ENCODE data around the gene KCNQ2. TPM values are rescaled to one million over a fixed set of nuclear protein-coding genes. Genes with fewer than 3 reads are reported as not detected.

The KCNQ2 gene
- polyA plus RNA-seq, 1 donor, result 5.2 TPM

DNA sequence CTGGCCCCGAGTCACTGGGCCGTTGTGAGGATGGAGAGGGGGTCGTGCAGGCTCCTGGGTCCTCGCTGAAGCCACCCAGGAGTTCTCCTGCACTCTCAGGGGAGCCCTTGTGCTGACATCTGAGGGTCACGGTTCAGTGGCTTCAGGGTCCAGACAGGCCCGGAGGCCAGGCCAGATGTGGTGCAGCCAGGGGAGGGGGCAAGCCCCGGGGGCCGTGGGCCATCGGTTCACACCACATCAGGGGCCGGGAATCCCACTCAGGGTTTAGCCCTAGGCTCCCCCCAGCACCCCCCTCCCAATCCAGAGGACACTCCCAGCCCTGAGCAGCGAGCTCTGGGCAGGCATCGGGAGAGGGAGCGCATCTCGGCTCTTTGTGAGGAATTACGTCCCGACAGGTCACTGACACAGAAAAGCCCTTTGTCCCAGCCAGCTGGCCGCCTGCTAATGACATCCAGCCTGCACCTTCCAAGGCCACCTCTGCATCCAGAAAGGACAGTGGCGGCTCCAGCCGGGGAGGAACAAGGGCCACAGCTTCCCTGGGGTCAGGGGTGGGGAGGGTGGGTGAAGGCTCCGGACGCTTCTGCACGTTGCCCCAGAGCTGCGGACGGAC is 104.9 kb downstream of the KCNQ2 start:
- H3K27me3 ChIP-seq (ENCODE audit: control insufficient read depth, insufficient read depth, low read length), result peaks cover 7% of the 10 kb centered on the region
- no CpG with 5 or more reads among the region's 24 CpGs for WGBS (ENCODE audit: insufficient coverage, low lambda C conversion rate)

GRCh38 chr20:63366390-63367365 is 105.8 kb downstream of the KCNQ2 start:
- no peak overlapping the region for H3K27ac ChIP-seq (ENCODE audit: low read length)
- no CpG with 5 or more reads among the region's 30 CpGs for WGBS (ENCODE audit: insufficient coverage, low lambda C conversion rate)
- DNase-seq, result no peak
- H3K4me3 ChIP-seq (ENCODE audit: low read length), result no peak overlapping the region
- H3K4me1 ChIP-seq (ENCODE audit: control insufficient read depth, insufficient read depth, low read length), result peaks cover 6% of the 10 kb centered on the region
- H3K36me3 ChIP-seq (ENCODE audit: control insufficient read depth, insufficient read depth, low read length), result no peaks in the 10 kb centered on the region
- H3K9me3 ChIP-seq (ENCODE audit: control insufficient read depth, low read depth, low read length), result peaks cover 2% of the 10 kb centered on the region
- H3K27me3 ChIP-seq (ENCODE audit: control insufficient read depth, insufficient read depth, low read length), result peaks cover 14% of the 10 kb centered on the region

More for the DNA sequence above, 104.9 kb downstream of the KCNQ2 start:
- H3K9me3 ChIP-seq (ENCODE audit: control insufficient read depth, low read depth, low read length), result no peaks in the 10 kb centered on the region
- H3K4me1 ChIP-seq (ENCODE audit: control insufficient read depth, insufficient read depth, low read length), result peaks cover 6% of the 10 kb centered on the region
- no peak overlapping the region for H3K27ac ChIP-seq (ENCODE audit: low read length)
- no peak for DNase-seq
- no peak overlapping the region for H3K4me3 ChIP-seq (ENCODE audit: low read length)
- H3K36me3 ChIP-seq (ENCODE audit: control insufficient read depth, insufficient read depth, low read length), result no peaks in the 10 kb centered on the region

DNA sequence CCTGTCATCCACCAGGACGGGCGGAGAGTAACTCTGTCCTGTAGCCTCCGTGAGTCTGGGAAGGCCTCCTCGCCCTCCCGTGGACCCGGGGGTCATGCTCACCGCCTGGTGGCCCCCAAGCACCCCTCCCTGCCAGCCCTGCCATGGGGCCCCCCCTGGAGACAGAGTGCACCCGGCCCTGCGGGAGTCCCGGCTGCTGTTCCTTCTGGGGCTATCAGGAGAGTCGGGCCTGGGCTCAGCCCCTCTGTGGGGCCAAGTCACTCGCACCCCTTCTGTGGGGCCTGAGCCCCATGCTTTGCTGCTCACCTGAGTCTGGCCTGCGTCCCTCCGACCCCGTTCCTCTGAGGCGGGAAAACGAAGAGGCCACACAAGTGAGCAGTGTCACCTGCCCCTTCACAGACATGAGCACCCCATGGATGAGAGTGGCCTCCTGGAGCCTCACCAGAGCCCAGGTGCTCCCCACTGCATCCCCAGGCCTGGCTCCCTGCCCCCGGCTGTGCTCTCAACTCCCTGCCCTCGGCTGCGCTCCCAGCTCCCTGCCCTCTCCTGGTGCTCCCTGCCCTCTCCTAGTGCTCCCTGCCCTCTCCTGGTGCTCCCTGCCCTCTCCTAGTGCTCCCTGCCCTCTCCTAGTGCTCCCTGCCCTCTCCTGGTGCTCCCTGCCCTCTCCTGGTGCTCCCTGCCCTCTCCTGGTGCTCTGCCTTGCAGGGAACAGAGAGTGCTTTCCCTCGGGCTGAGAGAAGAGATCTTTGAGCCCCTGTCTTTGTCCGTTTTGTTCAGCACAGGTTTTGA is 106.7 kb downstream of the KCNQ2 start:
- H3K27me3 ChIP-seq (ENCODE audit: control insufficient read depth, insufficient read depth, low read length), result peaks cover 19% of the 10 kb centered on the region
- DNase-seq, result no peak
- WGBS (ENCODE audit: insufficient coverage, low lambda C conversion rate), result no CpG with 5 or more reads among the region's 22 CpGs

GRCh38 chr20:63364801-63365585 is 107.5 kb downstream of the KCNQ2 start:
- H3K27me3 ChIP-seq (ENCODE audit: control insufficient read depth, insufficient read depth, low read length), result peaks cover 27% of the 10 kb centered on the region
- no CpG with 5 or more reads among the region's 20 CpGs for WGBS (ENCODE audit: insufficient coverage, low lambda C conversion rate)
- no peak overlapping the region for H3K4me3 ChIP-seq (ENCODE audit: low read length)

More for the DNA sequence above, 106.7 kb downstream of the KCNQ2 start:
- Histone ChIP-seq H3K4me1 (ENCODE audit: control insufficient read depth, insufficient read depth, low read length) (peaks cover 6% of the 10 kb centered on the region), H3K36me3 (ENCODE audit: control insufficient read depth, insufficient read depth, low read length) (no peaks in the 10 kb centered on the region), H3K27ac (ENCODE audit: low read length) (no peak overlapping the region), H3K4me3 (ENCODE audit: low read length) (no peak overlapping the region), H3K9me3 (ENCODE audit: control insufficient read depth, low read depth, low read length) (peaks cover 3% of the 10 kb centered on the region)

GRCh38 chr20:63363981-63364561 is 108.4 kb downstream of the KCNQ2 start:
- Histone ChIP-seq H3K27ac (ENCODE audit: low read length) (no peak overlapping the region), H3K27me3 (ENCODE audit: control insufficient read depth, insufficient read depth, low read length) (peaks cover 37% of the 10 kb centered on the region), H3K9me3 (ENCODE audit: control insufficient read depth, low read depth, low read length) (peaks cover 3% of the 10 kb centered on the region), H3K4me3 (ENCODE audit: low read length) (no peak overlapping the region), H3K4me1 (ENCODE audit: control insufficient read depth, insufficient read depth, low read length) (no peaks in the 10 kb centered on the region), H3K36me3 (ENCODE audit: control insufficient read depth, insufficient read depth, low read length) (no peaks in the 10 kb centered on the region)
- DNase-seq, result no peak
- WGBS (ENCODE audit: insufficient coverage, low lambda C conversion rate), result no CpG with 5 or more reads among the region's 19 CpGs

More at GRCh38 chr20:63364801-63365585, 107.5 kb downstream of the KCNQ2 start:
- H3K4me1 ChIP-seq (ENCODE audit: control insufficient read depth, insufficient read depth, low read length), result no peaks in the 10 kb centered on the region
- no peaks in the 10 kb centered on the region for H3K36me3 ChIP-seq (ENCODE audit: control insufficient read depth, insufficient read depth, low read length)
- no peak for DNase-seq
- H3K27ac ChIP-seq (ENCODE audit: low read length), result no peak overlapping the region
- peaks cover 3% of the 10 kb centered on the region for H3K9me3 ChIP-seq (ENCODE audit: control insufficient read depth, low read depth, low read length)

- Histone ChIP-seq H3K36me3 (ENCODE audit: control insufficient read depth, insufficient read depth, low read length) (no peaks in the 10 kb centered on the region), H3K27ac (ENCODE audit: low read length) (no peak overlapping the region), H3K4me1 (ENCODE audit: control insufficient read depth, insufficient read depth, low read length) (no peaks in the 10 kb centered on the region), H3K27me3 (ENCODE audit: control insufficient read depth, insufficient read depth, low read length) (peaks cover 37% of the 10 kb centered on the region), H3K9me3 (ENCODE audit: control insufficient read depth, low read depth, low read length) (peaks cover 3% of the 10 kb centered on the region), H3K4me3 (ENCODE audit: low read length) (no peak overlapping the region)
- no CpG with 5 or more reads among the region's 23 CpGs for WGBS (ENCODE audit: insufficient coverage, low lambda C conversion rate)
- no peak for DNase-seq
These were observed 109.2 kb downstream of the KCNQ2 start for GRCh38 chr20:63363013-63363957.

DNA sequence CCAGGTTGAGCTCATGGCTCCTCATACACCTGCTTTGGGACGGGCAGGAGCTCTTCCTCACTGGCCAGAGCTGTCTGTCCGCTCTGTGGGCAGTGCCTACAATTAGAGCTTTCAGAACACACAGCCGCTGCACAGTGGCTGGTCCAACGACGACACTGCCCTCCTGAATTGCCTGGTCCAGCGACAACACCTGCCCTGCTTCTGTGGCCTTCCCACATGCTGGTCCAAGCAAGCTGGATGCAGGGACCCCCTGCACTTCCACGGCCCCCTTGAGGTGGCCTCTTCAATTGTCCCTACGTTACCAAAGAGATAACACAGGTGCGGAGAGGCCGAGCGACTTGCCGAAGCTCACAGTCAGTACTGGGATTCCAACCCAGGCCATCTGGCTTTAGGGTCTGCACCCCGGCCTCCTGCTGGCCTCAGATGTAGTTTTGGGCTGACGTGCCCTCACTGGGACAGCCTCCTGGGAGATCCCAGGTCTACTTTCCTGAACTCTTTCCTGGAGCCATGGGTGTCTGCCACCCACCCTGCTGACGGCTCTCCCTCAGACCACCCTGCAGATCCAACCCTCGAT is 109.9 kb downstream of the KCNQ2 start:
- no peak for DNase-seq
- Histone ChIP-seq H3K4me1 (ENCODE audit: control insufficient read depth, insufficient read depth, low read length) (no peaks in the 10 kb centered on the region), H3K36me3 (ENCODE audit: control insufficient read depth, insufficient read depth, low read length) (no peaks in the 10 kb centered on the region), H3K4me3 (ENCODE audit: low read length) (no peak overlapping the region), H3K27ac (ENCODE audit: low read length) (no peak overlapping the region), H3K9me3 (ENCODE audit: control insufficient read depth, low read depth, low read length) (peaks cover 3% of the 10 kb centered on the region), H3K27me3 (ENCODE audit: control insufficient read depth, insufficient read depth, low read length) (peaks cover 37% of the 10 kb centered on the region)
- no CpG with 5 or more reads among the region's 16 CpGs for WGBS (ENCODE audit: insufficient coverage, low lambda C conversion rate)

GRCh38 chr20:63361519-63362435 is 110.7 kb downstream of the KCNQ2 start:
- H3K27me3 ChIP-seq (ENCODE audit: control insufficient read depth, insufficient read depth, low read length), result peaks cover 37% of the 10 kb centered on the region
- no peaks in the 10 kb centered on the region for H3K36me3 ChIP-seq (ENCODE audit: control insufficient read depth, insufficient read depth, low read length)
- H3K27ac ChIP-seq (ENCODE audit: low read length), result no peak overlapping the region

More at GRCh38 chr20:63361519-63362435, 110.7 kb downstream of the KCNQ2 start:
- DNase-seq, result no peak
- H3K4me1 ChIP-seq (ENCODE audit: control insufficient read depth, insufficient read depth, low read length), result no peaks in the 10 kb centered on the region
- H3K4me3 ChIP-seq (ENCODE audit: low read length), result no peak overlapping the region
- no CpG with 5 or more reads among the region's 50 CpGs for WGBS (ENCODE audit: insufficient coverage, low lambda C conversion rate)
- H3K9me3 ChIP-seq (ENCODE audit: control insufficient read depth, low read depth, low read length), result peaks cover 3% of the 10 kb centered on the region

Data from large intestine (tissue), 3 donors.